Measurements from ENCODE around the gene SH3GLB2.
"Not testable (repeated sequence)": the region's sequence is repeated elsewhere in the genome, so short reads cannot be mapped to it uniquely, and the experiment has no call there.

SH3GLB2 gene

GRCh38 chr9:128992995-128993394 is 35.1 kb downstream of the SH3GLB2 start:
- no peak for FAIRE-seq
- TF ChIP-seq CTCF (IDR thresholded peaks at IDR 0.05; ENCODE audit: insufficient read depth, missing control alignments), result no peak
- no peak for DNase-seq (ENCODE audit: insufficient read length, low spot score)

- FAIRE-seq, result no peak
- TF ChIP-seq CTCF (IDR thresholded peaks at IDR 0.05; ENCODE audit: insufficient read depth, missing control alignments), result no peak
- no peak for DNase-seq (ENCODE audit: insufficient read length, low spot score)
Observed at GRCh38 chr9:128987805-128988204, 40.3 kb downstream of the SH3GLB2 start.

- TF ChIP-seq CTCF (IDR thresholded peaks at IDR 0.05; ENCODE audit: insufficient read depth, missing control alignments), result no peak
- no peak for FAIRE-seq
- DNase-seq (ENCODE audit: insufficient read length, low spot score), result no peak
Observed at GRCh38 chr9:128986671-128987070, 41.5 kb downstream of the SH3GLB2 start.

- DNase-seq (ENCODE audit: insufficient read length, low spot score) (no peak), FAIRE-seq (no peak)
- no peak for TF ChIP-seq CTCF (IDR thresholded peaks at IDR 0.05; ENCODE audit: insufficient read depth, missing control alignments)
Observed at GRCh38 chr9:128983536-128983935, 44.6 kb downstream of the SH3GLB2 start.

GRCh38 chr9:128979111-128979510 is 49.0 kb downstream of the SH3GLB2 start:
- TF ChIP-seq CTCF (IDR thresholded peaks at IDR 0.05; ENCODE audit: insufficient read depth, missing control alignments), result no peak
- DNase-seq (ENCODE audit: insufficient read length, low spot score), result no peak
- FAIRE-seq, result no peak

- no peak for FAIRE-seq
- TF ChIP-seq CTCF (IDR thresholded peaks at IDR 0.05; ENCODE audit: insufficient read depth, missing control alignments), result no peak
- no peak for DNase-seq (ENCODE audit: insufficient read length, low spot score)
Observed at GRCh38 chr9:128972956-128973355, 55.2 kb downstream of the SH3GLB2 start.

- no peak for DNase-seq (ENCODE audit: insufficient read length, low spot score)
- no peak for TF ChIP-seq CTCF (IDR thresholded peaks at IDR 0.05; ENCODE audit: insufficient read depth, missing control alignments)
- no peak for FAIRE-seq
Observed at GRCh38 chr9:128969491-128969890, 58.6 kb downstream of the SH3GLB2 start.

- FAIRE-seq; DNase-seq (ENCODE audit: insufficient read length, low spot score): not testable (repeated sequence)
Observed at GRCh38 chr9:128961403-128961802, 66.7 kb downstream of the SH3GLB2 start.

All from D721Med (cell line).